Central memory CD8-positive, alpha-beta T cell (primary cell): ENCODE data around the gene ING2.
A peak's percentile ranks its signal among the peaks of the same experiment; 100 is the strongest.
"Not testable (repeated sequence)": the region's sequence is repeated elsewhere in the genome, so short reads cannot be mapped to it uniquely, and the experiment has no call there.

Source experiments
- ATAC-seq: fragments of 150-1000 bp; cut with Tn5 transposase; replicated peaks from 2 replicates; pipeline ENCODE4 v1.10.0; 2022; ENCODE audit warnings: mild to moderate bottlenecking, moderate FRiP score, moderate number of reproducible peaks; ENCODE audit not compliant: poor library complexity, severe bottlenecking; ENCODE audit errors: extremely low read depth
- DNase-seq, 2 donors: peaks; one replicate each; pipeline ENCODE4 v3.0.0; 2021; ENCODE audit warnings: low spot score in 2 of 2
- H3K27ac Mint-ChIP-seq: one replicate; pipeline ENCODE4 v1.8.0; 2022; ENCODE audit warnings: low read depth, mild to moderate bottlenecking, moderate library complexity, mixed read lengths
- H3K27me3 Mint-ChIP-seq: one replicate; pipeline ENCODE4 v1.8.0; 2022; ENCODE audit warnings: mixed read lengths
- H3K36me3 Mint-ChIP-seq: one replicate; pipeline ENCODE4 v1.8.0; 2022; ENCODE audit warnings: mild to moderate bottlenecking, moderate library complexity, mixed read lengths; ENCODE audit not compliant: insufficient read depth
- H3K4me1 Mint-ChIP-seq: one replicate; pipeline ENCODE4 v1.8.0; 2022; ENCODE audit warnings: mixed read lengths
- H3K4me3 Mint-ChIP-seq: one replicate; pipeline ENCODE4 v1.8.0; 2022; ENCODE audit warnings: mild to moderate bottlenecking, moderate library complexity, mixed read lengths
- H3K9me3 Mint-ChIP-seq: one replicate; pipeline ENCODE4 v1.8.0; 2022; ENCODE audit warnings: mixed read lengths

ING2 gene

GRCh38 chr4:183504930-183505610, at the start of gene ING2:
Gene ING2, plus strand, starts transcription at chr4:183505058. Its CDS starts 138 bp downstream, at chr4:183505196.
- no peaks in the 10 kb centered on the region for H3K27me3 Mint-ChIP-seq
- peak; percentile 49 for ATAC-seq
- peak in 1 of 2 donors; percentile 33 for DNase-seq
- H3K4me1 Mint-ChIP-seq = peaks cover 14% of the 10 kb centered on the region
- peaks cover 10% of the 10 kb centered on the region for H3K36me3 Mint-ChIP-seq
- peak within 1 kb of the TSS; percentile 87 for H3K4me3 Mint-ChIP-seq
- H3K27ac Mint-ChIP-seq = peak within 1 kb of the TSS; percentile 89
- no peaks in the 10 kb centered on the region for H3K9me3 Mint-ChIP-seq

DNA sequence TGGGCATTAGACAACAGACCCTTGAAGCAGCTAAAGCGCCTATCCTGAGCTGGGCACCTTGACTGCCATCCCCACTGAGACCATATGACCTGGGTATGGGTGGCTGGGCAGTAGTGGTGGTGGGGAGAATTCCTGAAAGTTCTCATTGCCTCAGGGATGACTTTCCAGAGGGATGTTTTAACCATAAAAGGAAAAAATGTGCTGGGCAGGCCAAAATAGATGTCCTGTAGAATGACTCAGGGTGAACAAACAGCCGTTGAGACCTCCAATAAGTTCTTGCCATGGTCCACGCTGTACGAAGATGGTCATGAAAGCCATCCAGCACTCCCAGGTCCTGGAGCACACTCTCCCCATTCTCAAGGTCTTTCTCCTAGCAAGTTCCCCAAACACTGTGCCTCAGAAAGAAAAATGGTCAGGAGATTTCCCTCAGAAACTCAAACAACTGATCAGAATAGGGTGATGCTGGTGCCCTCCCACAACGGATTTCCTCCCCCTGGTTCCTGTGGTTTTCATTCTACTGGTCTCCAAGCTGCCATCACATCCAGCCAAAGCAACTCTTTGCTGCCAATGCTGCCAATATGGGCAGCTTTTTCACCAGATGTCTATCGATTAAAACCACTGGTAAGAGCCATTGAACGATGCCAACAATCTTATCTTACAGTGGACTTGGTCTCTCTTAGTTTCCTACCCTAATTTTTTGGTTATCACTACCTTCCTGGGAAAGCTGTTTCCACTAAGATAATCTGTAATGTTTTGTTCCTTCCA, 49.2 kb upstream of the ING2 start:
- no peak overlapping the region for H3K27ac Mint-ChIP-seq
- no peaks in the 10 kb centered on the region for H3K9me3 Mint-ChIP-seq
- ATAC-seq = peak; percentile 28
- peaks cover 9% of the 10 kb centered on the region for H3K4me1 Mint-ChIP-seq
- H3K36me3 Mint-ChIP-seq = peaks cover 18% of the 10 kb centered on the region
- DNase-seq = no peak
- no peaks in the 10 kb centered on the region for H3K27me3 Mint-ChIP-seq
- H3K4me3 Mint-ChIP-seq = no peak overlapping the region

- H3K27ac Mint-ChIP-seq = no peak overlapping the region
- peaks cover 9% of the 10 kb centered on the region for H3K4me1 Mint-ChIP-seq
- peaks cover 8% of the 10 kb centered on the region for H3K36me3 Mint-ChIP-seq
- no peak overlapping the region for H3K4me3 Mint-ChIP-seq
- H3K9me3 Mint-ChIP-seq = no peaks in the 10 kb centered on the region
- DNase-seq (no peak), ATAC-seq (no peak)
- H3K27me3 Mint-ChIP-seq = no peaks in the 10 kb centered on the region
These were observed 46.9 kb upstream of the ING2 start for GRCh38 chr4:183458005-183458404.

- not testable (repeated sequence) for H3K4me3 Mint-ChIP-seq, DNase-seq, H3K4me1 Mint-ChIP-seq, ATAC-seq, H3K27ac Mint-ChIP-seq, H3K36me3 Mint-ChIP-seq, H3K9me3 Mint-ChIP-seq, H3K27me3 Mint-ChIP-seq
These were observed 40.8 kb upstream of the ING2 start for GRCh38 chr4:183463903-183464619.

DNA sequence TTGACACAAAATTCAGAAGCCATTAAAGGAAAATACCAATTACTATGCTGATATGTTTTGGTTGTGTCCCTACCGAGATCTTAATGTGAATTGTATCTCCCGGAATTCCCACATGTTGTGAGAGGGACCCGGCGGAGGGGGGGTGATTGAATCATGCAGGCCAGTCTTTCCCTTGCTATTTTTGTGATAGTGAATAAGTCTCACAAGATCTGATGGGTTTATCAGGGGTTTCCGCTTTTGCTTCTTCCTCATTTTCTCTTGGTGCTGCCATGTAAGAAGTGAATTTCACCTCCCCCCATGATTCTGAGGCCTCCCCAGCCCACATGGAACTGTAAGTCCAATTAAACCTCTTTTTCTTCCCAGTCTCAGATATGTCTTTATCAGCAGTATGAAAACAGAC, 39.0 kb upstream of the ING2 start:
- not testable (repeated sequence) for H3K27ac Mint-ChIP-seq

DNA sequence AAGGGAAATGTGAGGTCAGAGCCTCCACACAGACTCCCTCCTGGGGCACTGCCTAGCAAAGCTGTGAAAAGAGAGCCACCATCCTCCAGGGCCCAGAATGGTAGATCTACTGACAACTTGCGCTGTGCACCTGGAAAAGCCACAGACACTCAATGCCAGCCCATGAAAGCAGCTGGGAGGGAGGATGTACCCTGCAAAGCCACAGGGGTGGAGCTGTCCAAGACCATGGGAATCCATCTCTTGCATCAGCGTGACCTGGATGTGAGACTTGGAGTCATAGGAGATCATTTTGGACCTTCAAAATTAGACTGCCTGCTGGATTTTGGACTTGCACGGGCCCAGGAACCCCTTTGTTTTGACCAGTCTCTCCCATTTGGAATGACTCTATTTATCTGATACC, 37.6 kb upstream of the ING2 start:
- Mint-ChIP-seq H3K27ac (no peak overlapping the region), H3K4me1 (peaks cover under 1% of the 10 kb centered on the region), H3K4me3 (no peak overlapping the region), H3K9me3 (no peaks in the 10 kb centered on the region), H3K36me3 (no peaks in the 10 kb centered on the region), H3K27me3 (no peaks in the 10 kb centered on the region)
- ATAC-seq = no peak
- DNase-seq = no peak

More for the DNA sequence above, 39.0 kb upstream of the ING2 start:
- not testable (repeated sequence) for H3K4me1 Mint-ChIP-seq, DNase-seq, ATAC-seq, H3K27me3 Mint-ChIP-seq, H3K36me3 Mint-ChIP-seq, H3K9me3 Mint-ChIP-seq, H3K4me3 Mint-ChIP-seq

- DNase-seq = no peak
- no peak for ATAC-seq
- no peak overlapping the region for H3K4me3 Mint-ChIP-seq
These were observed 36.4 kb upstream of the ING2 start for GRCh38 chr4:183468210-183469095.

DNA sequence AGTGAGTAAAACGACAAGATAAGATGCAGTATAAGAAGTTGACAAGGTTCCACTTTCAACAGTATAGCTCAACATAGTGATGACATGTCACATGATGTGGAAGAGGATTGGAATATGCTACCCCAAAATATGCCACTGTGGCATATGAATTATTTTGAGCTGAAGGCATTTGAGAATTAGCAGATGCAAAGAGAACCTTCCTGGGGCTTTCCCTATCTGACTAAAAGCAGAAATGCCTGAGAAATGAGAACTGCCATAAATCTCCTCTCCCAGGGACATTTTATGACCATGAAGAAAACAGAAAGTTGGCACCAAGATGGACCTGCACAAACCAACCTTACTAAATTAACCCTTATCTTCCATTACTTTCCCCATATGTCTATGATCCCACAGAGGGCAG, 35.6 kb upstream of the ING2 start:
- no peak for ATAC-seq
- Mint-ChIP-seq H3K27me3 (no peaks in the 10 kb centered on the region), H3K27ac (no peak overlapping the region), H3K9me3 (no peaks in the 10 kb centered on the region), H3K4me1 (peaks cover 6% of the 10 kb centered on the region), H3K4me3 (no peak overlapping the region), H3K36me3 (no peaks in the 10 kb centered on the region)
- DNase-seq = no peak

More at GRCh38 chr4:183468210-183469095, 36.4 kb upstream of the ING2 start:
- Mint-ChIP-seq H3K9me3 (no peaks in the 10 kb centered on the region), H3K27ac (no peak overlapping the region), H3K4me1 (peaks cover 6% of the 10 kb centered on the region), H3K36me3 (no peaks in the 10 kb centered on the region), H3K27me3 (no peaks in the 10 kb centered on the region)

DNA sequence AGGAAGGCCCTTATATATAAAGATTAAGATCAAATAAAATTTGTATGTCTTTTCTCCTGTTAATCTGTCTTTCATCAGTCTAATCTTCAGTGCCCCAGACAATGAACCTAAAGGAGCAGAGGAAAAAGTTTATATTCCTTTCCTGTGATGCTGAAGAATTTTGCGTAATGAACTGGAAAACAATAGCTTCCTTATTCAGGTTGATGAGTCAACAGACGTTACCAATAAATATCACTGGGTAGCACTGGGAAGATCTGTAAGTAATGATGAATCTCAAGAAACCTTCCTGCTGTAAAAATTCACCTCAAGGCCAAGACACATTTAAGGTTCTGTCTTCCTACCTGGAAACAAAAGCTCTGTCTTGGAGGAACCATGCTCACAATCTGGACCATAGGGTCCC, 34.9 kb upstream of the ING2 start:
- H3K27me3 Mint-ChIP-seq = no peaks in the 10 kb centered on the region
- no peak overlapping the region for H3K27ac Mint-ChIP-seq
- ATAC-seq (no peak), DNase-seq (no peak)
- H3K4me3 Mint-ChIP-seq = no peak overlapping the region
- H3K9me3 Mint-ChIP-seq = no peaks in the 10 kb centered on the region
- H3K36me3 Mint-ChIP-seq = no peaks in the 10 kb centered on the region
- peaks cover 6% of the 10 kb centered on the region for H3K4me1 Mint-ChIP-seq

- ATAC-seq = no peak
- H3K4me1 Mint-ChIP-seq = peaks cover 6% of the 10 kb centered on the region
- H3K27me3 Mint-ChIP-seq = no peaks in the 10 kb centered on the region
- H3K36me3 Mint-ChIP-seq = no peaks in the 10 kb centered on the region
- no peaks in the 10 kb centered on the region for H3K9me3 Mint-ChIP-seq
- DNase-seq = no peak
- no peak overlapping the region for H3K27ac Mint-ChIP-seq
- H3K4me3 Mint-ChIP-seq = no peak overlapping the region
These were observed 34.0 kb upstream of the ING2 start for GRCh38 chr4:183470821-183471220.

- DNase-seq (peak; percentile 51 to 76), ATAC-seq (peak; percentile 58)
- H3K4me1 Mint-ChIP-seq = peaks cover 6% of the 10 kb centered on the region
- no peak overlapping the region for H3K27ac Mint-ChIP-seq
- no peaks in the 10 kb centered on the region for H3K27me3 Mint-ChIP-seq
- H3K4me3 Mint-ChIP-seq = no peak overlapping the region
- no peaks in the 10 kb centered on the region for H3K36me3 Mint-ChIP-seq
- H3K9me3 Mint-ChIP-seq = no peaks in the 10 kb centered on the region
These were observed 32.7 kb upstream of the ING2 start for GRCh38 chr4:183471946-183472708.
